Glutamatergic neuron (in vitro differentiated cells): Measurements from ENCODE around the gene C1QB. TPM values are rescaled to one million over a fixed set of nuclear protein-coding genes. Genes with fewer than 3 reads are reported as not detected.

Source experiments
- DNase-seq: peaks from one replicate; pipeline ENCODE4 v3.0.0; 2022
- H3K27ac Mint-ChIP-seq: one replicate; pipeline ENCODE4 v1.8.0; 2020; ENCODE audit warnings: mild to moderate bottlenecking, mixed read lengths, inconsistent platforms; ENCODE audit not compliant: unreplicated experiment
- H3K27me3 Mint-ChIP-seq: one replicate; pipeline ENCODE4 v1.8.0; 2020; ENCODE audit warnings: mild to moderate bottlenecking, moderate library complexity, mixed read lengths, inconsistent platforms; ENCODE audit not compliant: unreplicated experiment
- H3K36me3 Mint-ChIP-seq: one replicate; pipeline ENCODE4 v1.8.0; 2020; ENCODE audit warnings: mild to moderate bottlenecking, mixed read lengths, inconsistent platforms; ENCODE audit not compliant: unreplicated experiment
- H3K4me1 Mint-ChIP-seq: one replicate; pipeline ENCODE4 v1.8.0; 2020; ENCODE audit warnings: mild to moderate bottlenecking, low read depth, mixed read lengths, inconsistent platforms; ENCODE audit not compliant: unreplicated experiment
- H3K4me3 Mint-ChIP-seq: one replicate; pipeline ENCODE4 v1.8.0; 2020; ENCODE audit warnings: mild to moderate bottlenecking, mixed read lengths, inconsistent platforms; ENCODE audit not compliant: unreplicated experiment
- H3K9me3 Mint-ChIP-seq: one replicate; pipeline ENCODE4 v1.8.0; 2020; ENCODE audit warnings: mild to moderate bottlenecking, moderate library complexity, mixed read lengths, inconsistent platforms; ENCODE audit not compliant: unreplicated experiment
- CTCF ChIP-seq: fragments of 200-600 bp; sonication (generic); IDR thresholded peaks from one replicate; pipeline ENCODE4 v1.5.0; 2021; ENCODE audit not compliant: partially characterized antibody, unreplicated experiment
- total RNA-seq: library from RNA; stranded (reverse); fragmentation: NEBNext Ultra II Directional; extraction: Animal tissue kit (Norgen Biotek cat#: 25700); gene quantifications from one replicate; pipeline ENCODE4 v1.2.1, GENCODE V29; 2021; ENCODE audit not compliant: unreplicated experiment

Gene C1QB
- total RNA-seq, 1 donor from 2014 or later: not detected

GRCh38 chr1:22616571-22616970 is 36.5 kb upstream of the C1QB start:
- no peak overlapping the region for H3K4me3 Mint-ChIP-seq
- H3K9me3 Mint-ChIP-seq: peaks cover 21% of the 10 kb centered on the region
- TF ChIP-seq CTCF: no peak
- H3K27ac Mint-ChIP-seq: no peak overlapping the region
- no peaks in the 10 kb centered on the region for H3K36me3 Mint-ChIP-seq
- peaks cover 19% of the 10 kb centered on the region for H3K27me3 Mint-ChIP-seq
- no peak for DNase-seq
- peaks cover 36% of the 10 kb centered on the region for H3K4me1 Mint-ChIP-seq

GRCh38 chr1:22618056-22618455 is 35.0 kb upstream of the C1QB start:
- Mint-ChIP-seq H3K4me3 (no peak overlapping the region), H3K36me3 (no peaks in the 10 kb centered on the region), H3K4me1 (peaks cover 29% of the 10 kb centered on the region), H3K27ac (no peak overlapping the region), H3K27me3 (peaks cover 17% of the 10 kb centered on the region), H3K9me3 (peaks cover 12% of the 10 kb centered on the region)
- no peak for TF ChIP-seq CTCF
- DNase-seq: no peak

- Mint-ChIP-seq H3K27me3 (peaks cover 11% of the 10 kb centered on the region), H3K36me3 (no peaks in the 10 kb centered on the region)
Measured at GRCh38 chr1:22619252-22619651, 33.8 kb upstream of the C1QB start.

GRCh38 chr1:22619798-22620197 is 33.2 kb upstream of the C1QB start:
- Mint-ChIP-seq H3K4me1 (peaks cover 15% of the 10 kb centered on the region), H3K27me3 (peaks cover 6% of the 10 kb centered on the region), H3K27ac (peak overlapping the region; percentile 12), H3K36me3 (no peaks in the 10 kb centered on the region), H3K4me3 (peak overlapping the region; percentile 15), H3K9me3 (peaks cover 7% of the 10 kb centered on the region)
- DNase-seq: no peak
- TF ChIP-seq CTCF: no peak

More at GRCh38 chr1:22619252-22619651, 33.8 kb upstream of the C1QB start:
- peak overlapping the region; percentile 15 for H3K4me3 Mint-ChIP-seq
- peaks cover 8% of the 10 kb centered on the region for H3K9me3 Mint-ChIP-seq
- H3K4me1 Mint-ChIP-seq: peaks cover 20% of the 10 kb centered on the region
- no peak for DNase-seq
- TF ChIP-seq CTCF: no peak
- peak overlapping the region; percentile 44 for H3K27ac Mint-ChIP-seq

- H3K36me3 Mint-ChIP-seq: no peaks in the 10 kb centered on the region
- no peak overlapping the region for H3K4me3 Mint-ChIP-seq
- no peak for TF ChIP-seq CTCF
- H3K27ac Mint-ChIP-seq: no peak overlapping the region
- peaks cover 7% of the 10 kb centered on the region for H3K9me3 Mint-ChIP-seq
- peaks cover 7% of the 10 kb centered on the region for H3K27me3 Mint-ChIP-seq
- no peak for DNase-seq
- peaks cover 20% of the 10 kb centered on the region for H3K4me1 Mint-ChIP-seq
Measured at GRCh38 chr1:22621761-22622160, 31.3 kb upstream of the C1QB start.
